Suprapubic skin (tissue), 4 donors: ENCODE measurements around the gene EXD3. TPM values are rescaled to one million over a fixed set of nuclear protein-coding genes. Genes with fewer than 3 reads are reported as not detected.
A peak's percentile ranks its signal among the peaks of the same experiment; 100 is the strongest.

Source experiments
- DNase-seq, 2 donors: peaks; one replicate each; pipeline ENCODE4 v3.0.0-alpha.2; 2019; ENCODE audit warnings: low spot score in 2 of 2
- H3K27ac ChIP-seq: fragments of 200-600 bp; sonication (generic); one replicate; pipeline ENCODE4 v1.5.1; 2019
- H3K27me3 ChIP-seq: fragments of 200-600 bp; sonication (generic); one replicate; pipeline ENCODE4 v1.5.1; 2019
- H3K36me3 ChIP-seq: fragments of 200-600 bp; sonication (generic); one replicate; pipeline ENCODE4 v1.5.1; 2019
- H3K4me1 ChIP-seq: fragments of 200-600 bp; sonication (generic); one replicate; pipeline ENCODE4 v1.5.1; 2019
- H3K4me3 ChIP-seq: fragments of 200-600 bp; sonication (generic); one replicate; pipeline ENCODE4 v1.5.1; 2019; ENCODE audit warnings: mild to moderate bottlenecking
- H3K9me3 ChIP-seq: fragments of 200-600 bp; sonication (generic); one replicate; pipeline ENCODE4 v1.5.1; 2019
- EP300 ChIP-seq: sonication (generic); formaldehyde crosslinking; IDR thresholded peaks from one replicate; pipeline ENCODE4 v1.6.1; 2017; ENCODE audit warnings: antibody characterized with exemption
- POLR2A ChIP-seq, 2 donors: fragments of 450-650 bp; IDR thresholded peaks; one replicate each; pipeline ENCODE4 v1.6.1; 2017; ENCODE audit warnings: antibody characterized with exemption in 2 of 2, mild to moderate bottlenecking in 2 of 2, moderate library complexity in 2 of 2
- POLR2AphosphoS5 ChIP-seq, 3 donors: sonication (generic); formaldehyde crosslinking; IDR thresholded peaks; one replicate each; pipeline ENCODE4 v1.6.1; 2017; ENCODE audit warnings: antibody characterized with exemption in 3 of 3
- WGBS: methylation state at CpG from one replicate; pipeline ENCODE4 v1.1.5; 2018; 5-methylcytosine and 5-hydroxymethylcytosine counted together
- total RNA-seq, 4 donors: library from RNA; depleted of rRNA; stranded (reverse); fragments of >200 nt; gene quantifications; one replicate each; pipeline ENCODE4 v1.1.0, GENCODE V29; 2016
- TF ChIP-seq, protein P1 (sequence below), 2 donors: fragments of 200-600 bp in 1 of 2; fragments of 450-650 bp in 1 of 2; sonication (generic) in 1 of 2; IDR thresholded peaks; one replicate each; pipeline ENCODE4 v1.5.1; 2016 to 2019; ENCODE audit warnings: antibody characterized with exemption in 2 of 2, mild to moderate bottlenecking in 1 of 2, moderate library complexity in 1 of 2

EXD3 gene
- total RNA-seq, 4 donors from 2014 or later = 7.3 to 54.0 (median 16.4) TPM

DNA sequence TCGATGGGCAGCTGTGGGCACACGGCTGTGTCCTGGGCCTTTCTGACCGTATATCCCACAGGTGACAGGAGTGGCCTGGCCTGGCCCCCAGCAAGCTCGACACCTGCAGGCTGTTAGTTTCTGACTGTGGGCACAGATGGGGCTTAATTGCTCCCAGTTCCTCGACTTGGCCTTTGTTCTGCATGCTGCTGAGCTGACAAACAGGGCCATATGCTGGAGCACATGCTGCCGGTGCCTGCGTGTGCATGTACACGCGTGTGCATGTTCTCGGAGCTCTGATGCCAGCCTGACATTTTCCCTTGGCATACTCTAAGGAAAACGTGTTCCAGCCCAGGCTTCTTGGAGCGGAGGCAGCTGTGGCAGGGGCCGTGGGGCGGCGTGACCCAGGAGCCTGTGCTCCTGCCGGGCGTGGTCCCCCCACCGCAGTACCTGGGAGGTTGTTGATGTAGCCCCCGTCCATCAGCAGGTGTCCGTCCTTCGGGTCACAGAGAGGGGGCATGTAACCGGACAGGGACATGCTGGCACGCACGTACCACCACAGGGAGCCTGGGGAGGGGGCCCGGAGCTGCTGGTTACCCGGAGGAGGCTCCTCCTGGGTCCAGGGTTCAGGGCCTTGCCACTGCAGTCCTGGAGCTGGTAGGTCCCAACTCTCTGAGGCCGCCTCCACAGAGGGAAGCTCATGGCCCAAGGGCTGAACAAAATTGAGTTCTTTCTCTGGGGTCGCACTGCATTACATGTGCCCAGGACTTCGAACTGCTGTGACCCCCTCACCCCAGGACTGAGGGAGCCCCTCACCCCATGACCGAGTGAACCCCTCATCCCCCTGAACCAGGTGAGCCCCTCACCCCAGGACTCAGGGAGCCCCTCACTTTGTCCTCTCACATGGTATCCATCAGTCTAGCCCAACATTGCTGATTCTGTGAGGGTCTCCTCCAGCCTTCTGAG is 40.3 kb upstream of the EXD3 start:
- TF ChIP-seq POLR2A (IDR thresholded peaks at IDR 0.05) (no peak), EP300 (no peak), POLR2AphosphoS5 (IDR thresholded peaks at IDR 0.05) (no peak)
- TF ChIP-seq, protein P1, sequence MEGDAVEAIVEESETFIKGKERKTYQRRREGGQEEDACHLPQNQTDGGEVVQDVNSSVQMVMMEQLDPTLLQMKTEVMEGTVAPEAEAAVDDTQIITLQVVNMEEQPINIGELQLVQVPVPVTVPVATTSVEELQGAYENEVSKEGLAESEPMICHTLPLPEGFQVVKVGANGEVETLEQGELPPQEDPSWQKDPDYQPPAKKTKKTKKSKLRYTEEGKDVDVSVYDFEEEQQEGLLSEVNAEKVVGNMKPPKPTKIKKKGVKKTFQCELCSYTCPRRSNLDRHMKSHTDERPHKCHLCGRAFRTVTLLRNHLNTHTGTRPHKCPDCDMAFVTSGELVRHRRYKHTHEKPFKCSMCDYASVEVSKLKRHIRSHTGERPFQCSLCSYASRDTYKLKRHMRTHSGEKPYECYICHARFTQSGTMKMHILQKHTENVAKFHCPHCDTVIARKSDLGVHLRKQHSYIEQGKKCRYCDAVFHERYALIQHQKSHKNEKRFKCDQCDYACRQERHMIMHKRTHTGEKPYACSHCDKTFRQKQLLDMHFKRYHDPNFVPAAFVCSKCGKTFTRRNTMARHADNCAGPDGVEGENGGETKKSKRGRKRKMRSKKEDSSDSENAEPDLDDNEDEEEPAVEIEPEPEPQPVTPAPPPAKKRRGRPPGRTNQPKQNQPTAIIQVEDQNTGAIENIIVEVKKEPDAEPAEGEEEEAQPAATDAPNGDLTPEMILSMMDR (IDR thresholded peaks at IDR 0.05) = no peak
- Histone ChIP-seq H3K9me3 (no peaks in the 10 kb centered on the region), H3K4me3 (no peak overlapping the region), H3K27ac (no peak overlapping the region), H3K36me3 (peaks cover 30% of the 10 kb centered on the region), H3K4me1 (peaks cover 19% of the 10 kb centered on the region), H3K27me3 (no peaks in the 10 kb centered on the region)
- 86% methylated on average over 10 of the region's 30 CpGs for WGBS
- DNase-seq = peak in 1 of 2 donors; percentile 64

DNA sequence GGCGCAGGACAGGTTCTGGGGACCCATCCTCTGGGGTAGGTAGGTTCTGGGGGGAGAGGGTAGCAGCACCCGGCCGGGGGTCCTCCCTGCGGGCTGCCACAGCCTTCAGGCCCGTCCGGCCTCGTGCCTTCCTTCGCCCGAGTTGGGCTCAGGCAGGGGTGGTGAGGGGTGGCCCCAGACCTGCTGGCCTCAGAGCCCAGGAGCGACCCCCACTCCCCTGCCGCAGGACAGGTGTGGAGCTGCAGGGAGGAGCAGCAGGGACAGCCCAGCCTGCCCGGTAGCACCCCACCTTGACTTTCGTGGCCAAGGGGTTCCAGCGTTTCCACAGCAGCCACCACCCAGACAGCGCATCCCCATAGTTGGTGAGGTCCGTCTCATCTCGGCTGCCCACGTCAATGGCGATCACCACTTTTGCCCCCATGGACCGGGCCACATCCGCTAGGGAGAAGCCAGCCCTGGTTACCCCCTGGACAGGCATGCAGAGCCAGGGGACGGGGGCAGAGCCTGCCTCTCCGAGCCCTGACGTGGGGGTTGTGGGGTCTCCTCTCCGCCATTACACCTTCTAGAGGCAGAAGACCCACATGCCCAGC is 39.5 kb upstream of the EXD3 start:
- Histone ChIP-seq H3K4me1 (peaks cover 25% of the 10 kb centered on the region), H3K27me3 (no peaks in the 10 kb centered on the region), H3K36me3 (peaks cover 24% of the 10 kb centered on the region), H3K27ac (no peak overlapping the region), H3K4me3 (no peak overlapping the region), H3K9me3 (no peaks in the 10 kb centered on the region)
- 98% methylated on average over 8 of the region's 25 CpGs for WGBS
- no peak for TF ChIP-seq POLR2A (IDR thresholded peaks at IDR 0.05)
- TF ChIP-seq POLR2AphosphoS5 (IDR thresholded peaks at IDR 0.05) = no peak
- no peak for TF ChIP-seq EP300
- TF ChIP-seq, protein P1 (IDR thresholded peaks at IDR 0.05) = no peak
- peak in 1 of 2 donors; percentile 67 for DNase-seq

DNA sequence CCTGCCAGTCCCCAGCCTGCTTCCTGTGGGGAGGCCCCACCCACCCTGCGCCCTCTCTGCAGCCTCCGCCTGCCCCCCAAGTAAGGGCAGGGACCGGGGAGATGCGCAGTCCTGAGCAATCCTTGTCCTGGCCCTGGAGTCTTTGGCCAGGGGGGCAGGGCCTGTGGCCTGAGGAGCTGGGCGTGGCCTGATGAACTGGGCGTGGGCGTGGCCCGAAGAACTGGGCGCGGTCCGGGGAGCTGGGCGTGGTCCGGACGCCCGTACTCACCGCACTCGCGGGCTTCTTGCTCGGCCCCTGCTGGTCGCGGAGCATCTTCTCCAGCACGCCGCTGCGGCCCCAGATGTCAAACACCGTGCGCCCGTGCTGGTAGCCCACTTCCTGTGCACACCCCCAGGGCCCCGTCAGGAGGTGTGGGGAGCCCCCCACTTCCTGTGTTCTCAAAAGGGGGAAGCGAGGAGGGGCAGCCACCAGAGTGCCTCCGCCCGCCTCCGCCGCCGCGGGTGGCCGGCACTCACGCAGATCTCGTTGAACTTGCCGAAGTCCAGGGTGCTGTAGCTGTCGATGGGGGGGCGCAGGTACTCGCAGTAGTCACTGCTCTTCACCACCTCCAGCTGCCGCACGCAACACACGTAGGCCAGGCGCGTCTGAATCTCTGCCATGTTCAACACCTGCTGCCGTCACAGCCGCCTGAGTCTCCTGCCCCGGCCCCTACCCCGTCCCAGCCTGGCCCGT is 38.9 kb upstream of the EXD3 start:
- TF ChIP-seq POLR2AphosphoS5 (IDR thresholded peaks at IDR 0.05) (no peak), EP300 (no peak)
- Histone ChIP-seq H3K9me3 (no peaks in the 10 kb centered on the region), H3K27ac (no peak overlapping the region), H3K27me3 (no peaks in the 10 kb centered on the region), H3K4me1 (peaks cover 31% of the 10 kb centered on the region), H3K36me3 (peaks cover 24% of the 10 kb centered on the region), H3K4me3 (no peak overlapping the region)
- peak in 1 of 2 donors; percentile 81 for DNase-seq
- WGBS = 51% methylated on average over 19 of the region's 52 CpGs

DNA sequence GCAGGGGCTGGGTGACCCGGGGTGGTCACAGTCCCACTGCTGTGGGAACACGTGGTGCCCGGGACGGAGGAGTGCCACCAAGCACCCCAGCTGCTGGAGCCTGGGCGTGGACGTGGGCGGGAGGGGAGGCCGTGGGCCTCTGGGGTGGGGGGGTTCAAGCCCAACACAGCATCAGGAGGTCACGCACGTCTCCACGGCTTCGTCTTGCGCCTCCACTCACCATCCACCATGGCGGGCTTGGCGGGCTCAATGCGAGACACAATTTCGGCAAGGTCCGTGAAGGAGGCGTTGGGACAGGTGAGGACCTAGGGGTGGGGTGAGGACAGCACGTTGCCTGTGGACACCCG is 38.3 kb upstream of the EXD3 start:
- peaks cover 32% of the 10 kb centered on the region for H3K4me1 ChIP-seq
- no peak overlapping the region for H3K4me3 ChIP-seq
- WGBS = 87% methylated on average over 18 of the region's 21 CpGs
- no peaks in the 10 kb centered on the region for H3K9me3 ChIP-seq
- peak in 1 of 2 donors; percentile 75 for DNase-seq
- TF ChIP-seq POLR2AphosphoS5 (IDR thresholded peaks at IDR 0.05) = no peak
- no peak for TF ChIP-seq EP300
- TF ChIP-seq POLR2A (IDR thresholded peaks at IDR 0.05) = no peak
- TF ChIP-seq, protein P1 (IDR thresholded peaks at IDR 0.05) = no peak
- H3K27ac ChIP-seq = no peak overlapping the region
- H3K36me3 ChIP-seq = peaks cover 26% of the 10 kb centered on the region
- H3K27me3 ChIP-seq = no peaks in the 10 kb centered on the region

GRCh38 chr9:137460363-137461315 is 37.7 kb upstream of the EXD3 start:
- DNase-seq = peak in 1 of 2 donors; percentile 74
- Histone ChIP-seq H3K9me3 (no peaks in the 10 kb centered on the region), H3K27ac (no peak overlapping the region), H3K27me3 (no peaks in the 10 kb centered on the region), H3K4me3 (no peak overlapping the region), H3K36me3 (peaks cover 26% of the 10 kb centered on the region), H3K4me1 (peaks cover 36% of the 10 kb centered on the region)
- 88% methylated on average over 19 of the region's 31 CpGs for WGBS
- TF ChIP-seq POLR2AphosphoS5 (IDR thresholded peaks at IDR 0.05) (no peak), POLR2A (IDR thresholded peaks at IDR 0.05) (no peak), EP300 (no peak)
- TF ChIP-seq, protein P1 (IDR thresholded peaks at IDR 0.05) = no peak
